Measurements from ENCODE around the gene NR1D1. TPM values are rescaled to one million over a fixed set of nuclear protein-coding genes. Genes with fewer than 3 reads are reported as not detected.

The NR1D1 gene
- polyA plus RNA-seq, 1 of the 3 experiments (the other 2 are of a cell fraction) = 6.5 TPM

DNA sequence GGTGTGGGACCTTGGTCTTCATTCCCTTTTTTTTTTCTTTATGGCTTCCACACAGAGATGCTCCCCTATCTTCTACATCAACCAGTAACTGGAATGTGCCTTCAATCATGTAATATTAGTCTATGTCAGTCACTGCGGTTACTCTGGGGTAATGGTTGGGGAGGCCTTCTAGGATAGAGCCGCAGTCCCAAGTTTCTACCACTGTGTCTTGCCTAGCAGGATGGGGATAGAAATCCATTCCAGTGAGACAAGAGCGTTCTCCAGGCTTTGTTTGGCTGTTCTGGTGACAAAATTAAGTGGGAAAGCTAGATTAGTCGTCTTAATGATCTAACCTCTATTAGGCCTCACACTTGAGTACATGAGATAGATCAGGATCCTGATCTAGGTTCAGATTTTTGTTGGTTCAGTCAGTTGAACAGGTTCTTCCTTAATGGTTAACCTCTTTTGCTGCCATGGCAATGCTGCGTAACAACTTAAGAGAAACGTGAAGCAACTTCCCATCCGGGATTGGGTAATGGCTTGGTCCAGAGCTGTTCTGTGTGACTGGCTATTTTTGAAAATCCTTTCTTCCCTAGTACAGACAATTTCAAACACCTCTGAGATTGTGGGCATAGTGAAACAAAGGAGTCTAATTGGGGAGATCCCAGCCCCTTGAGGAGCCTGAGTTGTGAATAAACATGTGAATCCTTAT, 30.1 kb upstream of the NR1D1 start:
- no peak overlapping the region for H2AFZ ChIP-seq (ENCODE audit: low read depth)
- no peaks in the 10 kb centered on the region for H3K9me2 ChIP-seq
- DNase-seq = no peak
- peaks cover 71% of the 10 kb centered on the region for H3K79me2 ChIP-seq (ENCODE audit: insufficient read depth)
- no peaks in the 10 kb centered on the region for H3K27me3 ChIP-seq (ENCODE audit: insufficient read depth)
- peaks cover 7% of the 10 kb centered on the region for H4K20me1 ChIP-seq (ENCODE audit: insufficient read depth)
- no peak for TF ChIP-seq NRF1 (IDR thresholded peaks at IDR 0.05; ENCODE audit: low read depth, low read length)
- TF ChIP-seq MEF2A (IDR thresholded peaks at IDR 0.05; ENCODE audit: borderline replicate concordance, low read depth) = no peak
- no peak for TF ChIP-seq IRF3 (IDR thresholded peaks at IDR 0.05; ENCODE audit: low read depth, low read length)
- no peak for TF ChIP-seq NFIC (IDR thresholded peaks at IDR 0.05; ENCODE audit: borderline replicate concordance)
- peaks cover 31% of the 10 kb centered on the region for H3F3A ChIP-seq (replicated peaks; ENCODE audit: insufficient read depth)
- WGBS (ENCODE audit: low lambda C conversion rate) = 91% methylated on average over 7 of the region's 7 CpGs
- H3K9ac ChIP-seq = no peak overlapping the region
- H3K4me3 ChIP-seq (ENCODE audit: low read depth in 2 of 2, low read length in 1 of 2) = no peak overlapping the region
- H3K4me1 ChIP-seq (ENCODE audit: control insufficient read depth in 1 of 2, insufficient read depth in 2 of 2, low read depth in 1 of 2, low read length in 1 of 2) = no peaks in the 10 kb centered on the region
- H3K9me3 ChIP-seq = no peaks in the 10 kb centered on the region
- CTCF ChIA-PET = interaction anchor here (2.5 kb wide), 1 partner anchor 9 kb away, joined by 9 read pairs; the partner anchor contains the start of gene CASC3
- H3K4me2 ChIP-seq = no peak overlapping the region
- peaks cover 78 to 80% of the 10 kb centered on the region in 2 experiments for H3K36me3 ChIP-seq (replicated peaks in 1 of 2; ENCODE audit: control insufficient read depth in 1 of 2, insufficient read depth in 2 of 2, low read length in 1 of 2)
- H3K27ac ChIP-seq (ENCODE audit: low read depth in 2 of 2, low read length in 1 of 2) = no peak overlapping the region
- POLR2A ChIA-PET = no interaction called here

- TF ChIP-seq MEF2A (IDR thresholded peaks at IDR 0.05; ENCODE audit: borderline replicate concordance, low read depth) (no peak), GABPA (IDR thresholded peaks at IDR 0.05; ENCODE audit: low read depth) (no peak), TEAD4 (IDR thresholded peaks at IDR 0.05; ENCODE audit: borderline replicate concordance, insufficient read depth) (no peak), ZBTB33 (IDR thresholded peaks at IDR 0.05; ENCODE audit: borderline replicate concordance, low read depth) (no peak), PBX3 (IDR thresholded peaks at IDR 0.05) (no peak), TCF12 (IDR thresholded peaks at IDR 0.05) (no peak), NRF1 (IDR thresholded peaks at IDR 0.05; ENCODE audit: low read depth, low read length) (no peak), RXRA (IDR thresholded peaks at IDR 0.05; ENCODE audit: borderline replicate concordance, low read depth) (no peak), RAD21 (IDR thresholded peaks at IDR 0.05; ENCODE audit: low read length) (no peak), NFIC (IDR thresholded peaks at IDR 0.05; ENCODE audit: borderline replicate concordance) (no peak), IRF3 (IDR thresholded peaks at IDR 0.05; ENCODE audit: low read depth, low read length) (no peak), RCOR1 (IDR thresholded peaks at IDR 0.05; ENCODE audit: low read length) (no peak)
- TF ChIP-seq, protein P1, sequence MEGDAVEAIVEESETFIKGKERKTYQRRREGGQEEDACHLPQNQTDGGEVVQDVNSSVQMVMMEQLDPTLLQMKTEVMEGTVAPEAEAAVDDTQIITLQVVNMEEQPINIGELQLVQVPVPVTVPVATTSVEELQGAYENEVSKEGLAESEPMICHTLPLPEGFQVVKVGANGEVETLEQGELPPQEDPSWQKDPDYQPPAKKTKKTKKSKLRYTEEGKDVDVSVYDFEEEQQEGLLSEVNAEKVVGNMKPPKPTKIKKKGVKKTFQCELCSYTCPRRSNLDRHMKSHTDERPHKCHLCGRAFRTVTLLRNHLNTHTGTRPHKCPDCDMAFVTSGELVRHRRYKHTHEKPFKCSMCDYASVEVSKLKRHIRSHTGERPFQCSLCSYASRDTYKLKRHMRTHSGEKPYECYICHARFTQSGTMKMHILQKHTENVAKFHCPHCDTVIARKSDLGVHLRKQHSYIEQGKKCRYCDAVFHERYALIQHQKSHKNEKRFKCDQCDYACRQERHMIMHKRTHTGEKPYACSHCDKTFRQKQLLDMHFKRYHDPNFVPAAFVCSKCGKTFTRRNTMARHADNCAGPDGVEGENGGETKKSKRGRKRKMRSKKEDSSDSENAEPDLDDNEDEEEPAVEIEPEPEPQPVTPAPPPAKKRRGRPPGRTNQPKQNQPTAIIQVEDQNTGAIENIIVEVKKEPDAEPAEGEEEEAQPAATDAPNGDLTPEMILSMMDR (IDR thresholded peaks at IDR 0.05) = no peak
- Histone ChIP-seq H3K27me3 (ENCODE audit: insufficient read depth) (no peaks in the 10 kb centered on the region), H4K20me1 (ENCODE audit: insufficient read depth) (peaks cover 17% of the 10 kb centered on the region), H3K9me2 (no peaks in the 10 kb centered on the region), H3K9ac (no peak overlapping the region), H2AFZ (ENCODE audit: low read depth) (no peak overlapping the region), H3K9me3 (no peaks in the 10 kb centered on the region), H3K79me2 (ENCODE audit: insufficient read depth) (peaks cover 81% of the 10 kb centered on the region), H3K36me3 (replicated peaks in 1 of 2; ENCODE audit: control insufficient read depth in 1 of 2, insufficient read depth in 2 of 2, low read length in 1 of 2) (peaks cover 68 to 73% of the 10 kb centered on the region in 2 experiments), H3F3A (replicated peaks; ENCODE audit: insufficient read depth) (peaks cover 23% of the 10 kb centered on the region), H3K4me3 (ENCODE audit: low read depth in 2 of 2, low read length in 1 of 2) (no peak overlapping the region), H3K4me2 (no peak overlapping the region), H3K27ac (ENCODE audit: low read depth in 2 of 2, low read length in 1 of 2) (no peak overlapping the region), H3K4me1 (ENCODE audit: control insufficient read depth in 1 of 2, insufficient read depth in 2 of 2, low read depth in 1 of 2, low read length in 1 of 2) (peaks cover 0 to 4% of the 10 kb centered on the region in 2 experiments; a peak in 1 of 4 replicates)
- CTCF ChIA-PET = interaction anchor here (1.6 to 2.5 kb wide), 2 partner anchors 10 to 65 kb away, joined by 3 to 9 read pairs; partner anchors contain the start of gene CASC3
- DNase-seq = no peak
- WGBS (ENCODE audit: low lambda C conversion rate) = 93% methylated on average over 5 of the region's 5 CpGs
- POLR2A ChIA-PET = no interaction called here
These were observed 29.1 kb upstream of the NR1D1 start for GRCh38 chr17:40129498-40129897.
